Activated naive CD4-positive, alpha-beta T cell (primary cell): Measurements from ENCODE around the gene HSD17B1.
"Not testable (repeated sequence)": the region's sequence is repeated elsewhere in the genome, so short reads cannot be mapped to it uniquely, and the experiment has no call there.

Source experiments
- DNase-seq, 4 experiments: peaks; one replicate each; lab custom pipeline; 2025; lab: John Stamatoyannopoulos, UW

Gene HSD17B1

GRCh38 chr17:42525221-42525620, 27.5 kb upstream of the HSD17B1 start:
- no peak for DNase-seq

GRCh38 chr17:42526031-42526444, 26.7 kb upstream of the HSD17B1 start:
- DNase-seq: no peak

- DNase-seq: no peak
Observed at GRCh38 chr17:42527932-42528331, 24.8 kb upstream of the HSD17B1 start.

GRCh38 chr17:42529061-42529460, 23.7 kb upstream of the HSD17B1 start:
- no peak for DNase-seq

GRCh38 chr17:42530952-42531454, 21.7 kb upstream of the HSD17B1 start:
- no peak for DNase-seq

- peak in 1 of 4 experiments; percentile 30 for DNase-seq
Observed at GRCh38 chr17:42531455-42532354, 21.0 kb upstream of the HSD17B1 start.

GRCh38 chr17:42535155-42536047, 17.3 kb upstream of the HSD17B1 start:
- no peak for DNase-seq

- DNase-seq: peak; percentile 49 to 73 (median 59)
Observed at GRCh38 chr17:42536048-42536371, 16.7 kb upstream of the HSD17B1 start, which contains the start of gene NAGLU. TSS of gene NAGLU (plus strand) at chr17:42536241. CDS start at chr17:42536273, 32 bp downstream.

GRCh38 chr17:42536372-42537155, 16.2 kb upstream of the HSD17B1 start:
- peak in 3 of 4 experiments; percentile 34 to 60 (median 43) for DNase-seq

- no peak for DNase-seq
Observed at GRCh38 chr17:42537156-42537805, 15.4 kb upstream of the HSD17B1 start.

GRCh38 chr17:42537826-42538451, 14.8 kb upstream of the HSD17B1 start:
- no peak for DNase-seq

- DNase-seq: no peak
Observed at GRCh38 chr17:42538482-42538881, 14.2 kb upstream of the HSD17B1 start.

- DNase-seq: not testable (repeated sequence)
Observed at GRCh38 chr17:42540558-42540957, 12.2 kb upstream of the HSD17B1 start.

GRCh38 chr17:42541041-42541833, 11.5 kb upstream of the HSD17B1 start:
- DNase-seq: no peak

- no peak for DNase-seq
Observed at GRCh38 chr17:42543190-42544079, 9.3 kb upstream of the HSD17B1 start.

- no peak for DNase-seq
Observed at GRCh38 chr17:42544874-42545283, 7.8 kb upstream of the HSD17B1 start.

- DNase-seq: not testable (repeated sequence)
Observed at GRCh38 chr17:42545755-42546505, 6.8 kb upstream of the HSD17B1 start.

GRCh38 chr17:42547001-42547461, 5.7 kb upstream of the HSD17B1 start:
- no peak for DNase-seq
